Measurements from ENCODE around the gene MLLT1.

GRCh38 chr19:6213266-6213595 lies 66.5 kb downstream of the MLLT1 start:
- TF ChIP-seq EGR1 (IDR thresholded peaks at IDR 0.05; ENCODE audit: borderline replicate concordance in 1 of 2, low read depth in 2 of 2, low read length in 2 of 2), result no peak
- TF ChIP-seq SREBF2 (IDR thresholded peaks at IDR 0.05; ENCODE audit: low read length), result no peak
- no peak for TF ChIP-seq EZH2 (IDR thresholded peaks at IDR 0.05; ENCODE audit: borderline replicate concordance, control insufficient read depth, low read depth, low read length)
- no peak for TF ChIP-seq MAX (IDR thresholded peaks at IDR 0.05; ENCODE audit: low read depth, low read length)
- TF ChIP-seq CBX3 (IDR thresholded peaks at IDR 0.05; ENCODE audit: borderline replicate concordance, low read depth), result no peak
